HEK293 (cell line): ENCODE results near the gene NT5DC2.

ENCODE experiments used
- ATF2 ChIP-seq: fragments of 450-650 bp; formaldehyde crosslinking; IDR thresholded peaks from 2 replicates; pipeline ENCODE4 v1.5.1; 2016; ENCODE audit warnings: missing biosample characterization, missing genetic modification characterization, low read depth
- CTCF ChIP-seq: fragments of 450-650 bp; formaldehyde crosslinking; IDR thresholded peaks from 2 replicates; pipeline ENCODE4 v1.5.1; 2016; ENCODE audit warnings: missing biosample characterization, missing genetic modification characterization
- HOXA7 ChIP-seq: sonication (generic); formaldehyde crosslinking; IDR thresholded peaks from 2 replicates; pipeline ENCODE4 v1.8.1; 2022; ENCODE audit warnings: missing genetic modification reagents, borderline replicate concordance
- KLF9 ChIP-seq: fragments of 450-650 bp; formaldehyde crosslinking; IDR thresholded peaks from 2 replicates; pipeline ENCODE4 v1.5.1; 2016; ENCODE audit warnings: missing biosample characterization, missing genetic modification characterization, low read depth
- ZBTB8A ChIP-seq: fragments of 450-650 bp; formaldehyde crosslinking; IDR thresholded peaks from 2 replicates; pipeline ENCODE4 v1.5.1; 2016; ENCODE audit warnings: missing biosample characterization, missing genetic modification characterization
- ZNF274 ChIP-seq, 2 experiments: fragments of 200-500 bp in 1 of 2; fragments of 450-650 bp in 1 of 2; sonication (Bioruptor generic) in 1 of 2; formaldehyde crosslinking in 1 of 2; IDR thresholded peaks; 2 replicates each; pipeline versions ENCODE4 v1.5.1 to v1.6.1; 2014 to 2016; ENCODE audit warnings: borderline replicate concordance in 1 of 2, inconsistent platforms in 1 of 2, low read length in 1 of 2, missing biosample characterization in 1 of 2, missing genetic modification characterization in 1 of 2
- ZNF350 ChIP-seq: fragments of 450-650 bp; formaldehyde crosslinking; IDR thresholded peaks from 2 replicates; pipeline ENCODE4 v1.5.0; 2017; ENCODE audit warnings: missing biosample characterization, mild to moderate bottlenecking, missing genetic modification characterization
- ZNF623 ChIP-seq: fragments of 450-650 bp; formaldehyde crosslinking; IDR thresholded peaks from 2 replicates; pipeline ENCODE4 v1.5.1; 2016; ENCODE audit warnings: missing biosample characterization, missing genetic modification characterization
- ZNF654 ChIP-seq: fragments of 450-650 bp; formaldehyde crosslinking; IDR thresholded peaks from 2 replicates; pipeline ENCODE4 v1.5.1; 2016; ENCODE audit warnings: low read depth, missing biosample characterization, missing genetic modification characterization

DNA sequence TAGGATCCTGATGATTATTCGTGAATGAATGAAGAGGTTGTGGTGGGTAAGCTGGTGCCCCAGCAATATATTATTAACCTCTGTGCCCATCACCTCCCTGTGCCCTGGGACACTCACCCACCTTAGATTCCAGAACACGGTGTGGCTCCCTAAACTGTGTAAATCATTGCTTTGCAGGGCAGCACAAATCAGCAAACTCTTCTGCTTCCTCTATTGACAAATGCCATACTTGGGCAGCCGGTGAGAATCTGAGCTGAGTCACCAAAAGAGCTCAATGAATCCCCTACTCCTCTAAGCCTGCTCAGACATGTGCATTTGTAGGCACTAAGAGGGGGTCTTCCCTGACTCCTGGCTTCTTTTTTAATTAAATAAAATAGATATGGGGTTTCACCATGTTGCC lies 18.4 kb upstream of the NT5DC2 start:
- TF ChIP-seq ZNF654 (tag by site-specific recombination) = no peak
- TF ChIP-seq ZNF350 = no peak
- no peak for TF ChIP-seq ZNF623 (tag by site-specific recombination)
- no peak for TF ChIP-seq ZNF274 (IDR thresholded peaks at IDR 0.05; ENCODE audit: low read length)
- TF ChIP-seq ZNF274 (tag by site-specific recombination; IDR thresholded peaks at IDR 0.05; ENCODE audit: borderline replicate concordance) = no peak
- no peak for TF ChIP-seq CTCF (tag by site-specific recombination)
- no peak for TF ChIP-seq ATF2
- TF ChIP-seq KLF9 (tag by site-specific recombination) = no peak
- no peak for TF ChIP-seq HOXA7 (CRISPR knock-in tag)
- no peak for TF ChIP-seq ZBTB8A (tag by site-specific recombination)
